Measurements from ENCODE around the gene NKAIN4. TPM values are rescaled to one million over a fixed set of nuclear protein-coding genes. Genes with fewer than 3 reads are reported as not detected.
A peak's percentile ranks its signal among the peaks of the same experiment; 100 is the strongest.

Gene NKAIN4
- polyA plus RNA-seq, 1 donor (not counting 4 experiments of a cell fraction or from before 2014, with no cell fraction given): not detected

DNA sequence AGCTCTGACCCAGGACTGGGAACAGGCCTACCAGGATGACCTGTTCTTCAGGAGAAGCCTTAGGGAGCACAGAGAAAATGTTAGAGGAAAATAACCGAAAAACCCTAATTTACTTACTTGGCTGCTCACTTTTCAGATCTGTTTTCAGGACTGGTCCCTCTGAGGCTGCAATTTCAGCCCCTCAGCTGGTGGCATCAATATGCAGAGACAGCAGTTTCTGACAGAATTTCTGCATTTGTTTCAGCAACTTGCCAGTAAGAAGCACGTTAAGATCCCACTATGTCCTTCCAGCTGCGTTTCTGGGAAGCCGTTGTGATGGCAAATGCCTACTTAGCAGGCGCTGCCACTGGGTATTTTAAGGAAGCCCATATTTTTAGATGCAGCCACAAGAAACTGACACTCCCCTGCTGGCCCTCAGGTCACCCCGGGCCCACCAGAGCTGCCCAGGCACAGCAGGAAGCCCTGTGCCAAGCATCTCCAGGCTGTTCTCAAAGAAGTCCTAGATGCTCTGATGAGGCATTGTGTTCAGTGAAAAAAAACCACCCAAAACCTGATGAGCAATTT, 45.8 kb downstream of the NKAIN4 start:
- H3K4me2 ChIP-seq (ENCODE audit: control insufficient read depth, extremely low read depth, insufficient read depth, low read depth, low read length): no peak overlapping the region
- H4K20me1 ChIP-seq (ENCODE audit: control insufficient read depth, extremely low read depth, insufficient read depth, low read length): peaks cover 62% of the 10 kb centered on the region
- no peaks in the 10 kb centered on the region for H3K9me3 ChIP-seq (ENCODE audit: control insufficient read depth, low read depth, low read length)
- H3K36me3 ChIP-seq (ENCODE audit: control insufficient read depth in 2 of 2, extremely low read depth in 1 of 2, insufficient read depth in 2 of 2, low read length in 2 of 2): peaks cover 39 to 42% of the 10 kb centered on the region in 2 experiments
- peaks cover 86% of the 10 kb centered on the region for H3K79me2 ChIP-seq (ENCODE audit: control insufficient read depth, insufficient read depth, low read length)
- dilution Hi-C loops (cut with MboI; ENCODE audit: extremely low pct_ligation_motif_present, low sequenced_read_pairs): no loop called here
- DNase-seq (ENCODE audit: low read depth, low spot score): no peak
- no peak overlapping the region for H3K9ac ChIP-seq (ENCODE audit: control insufficient read depth, extremely low read depth, insufficient read depth, low read length)
- peaks cover 2% of the 10 kb centered on the region for H3K9me1 ChIP-seq (ENCODE audit: control insufficient read depth, extremely low read depth, insufficient read depth, low read length)
- peaks cover 5% of the 10 kb centered on the region for H3K4me1 ChIP-seq (ENCODE audit: control insufficient read depth, extremely low read depth, insufficient read depth, low read length)
- H3K4me3 ChIP-seq (ENCODE audit: control insufficient read depth in 2 of 3, extremely low read depth in 1 of 3, insufficient read depth in 2 of 3, low read depth in 1 of 3, low read length in 3 of 3): no peak overlapping the region
- TF ChIP-seq, protein P1, sequence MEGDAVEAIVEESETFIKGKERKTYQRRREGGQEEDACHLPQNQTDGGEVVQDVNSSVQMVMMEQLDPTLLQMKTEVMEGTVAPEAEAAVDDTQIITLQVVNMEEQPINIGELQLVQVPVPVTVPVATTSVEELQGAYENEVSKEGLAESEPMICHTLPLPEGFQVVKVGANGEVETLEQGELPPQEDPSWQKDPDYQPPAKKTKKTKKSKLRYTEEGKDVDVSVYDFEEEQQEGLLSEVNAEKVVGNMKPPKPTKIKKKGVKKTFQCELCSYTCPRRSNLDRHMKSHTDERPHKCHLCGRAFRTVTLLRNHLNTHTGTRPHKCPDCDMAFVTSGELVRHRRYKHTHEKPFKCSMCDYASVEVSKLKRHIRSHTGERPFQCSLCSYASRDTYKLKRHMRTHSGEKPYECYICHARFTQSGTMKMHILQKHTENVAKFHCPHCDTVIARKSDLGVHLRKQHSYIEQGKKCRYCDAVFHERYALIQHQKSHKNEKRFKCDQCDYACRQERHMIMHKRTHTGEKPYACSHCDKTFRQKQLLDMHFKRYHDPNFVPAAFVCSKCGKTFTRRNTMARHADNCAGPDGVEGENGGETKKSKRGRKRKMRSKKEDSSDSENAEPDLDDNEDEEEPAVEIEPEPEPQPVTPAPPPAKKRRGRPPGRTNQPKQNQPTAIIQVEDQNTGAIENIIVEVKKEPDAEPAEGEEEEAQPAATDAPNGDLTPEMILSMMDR (optimal IDR thresholded peaks at IDR 0.05 in 1 of 3, IDR thresholded peaks at IDR 0.05 in 1 of 3, conservative IDR thresholded peaks at IDR 0.05 in 1 of 3; ENCODE audit: extremely low read depth in 1 of 3, insufficient read depth in 2 of 3, low read length in 3 of 3): no peak
- TF ChIP-seq EZH2 (IDR thresholded peaks at IDR 0.05; ENCODE audit: low read length): no peak
- H3K27me3 ChIP-seq (ENCODE audit: control insufficient read depth, extremely low read depth, insufficient read depth, low read length): no peaks in the 10 kb centered on the region
- no peak overlapping the region for H3K27ac ChIP-seq (ENCODE audit: control insufficient read depth, insufficient read depth, low read length)
- no peak for FAIRE-seq
- H2AFZ ChIP-seq (ENCODE audit: control insufficient read depth, low read length): no peak overlapping the region

DNA sequence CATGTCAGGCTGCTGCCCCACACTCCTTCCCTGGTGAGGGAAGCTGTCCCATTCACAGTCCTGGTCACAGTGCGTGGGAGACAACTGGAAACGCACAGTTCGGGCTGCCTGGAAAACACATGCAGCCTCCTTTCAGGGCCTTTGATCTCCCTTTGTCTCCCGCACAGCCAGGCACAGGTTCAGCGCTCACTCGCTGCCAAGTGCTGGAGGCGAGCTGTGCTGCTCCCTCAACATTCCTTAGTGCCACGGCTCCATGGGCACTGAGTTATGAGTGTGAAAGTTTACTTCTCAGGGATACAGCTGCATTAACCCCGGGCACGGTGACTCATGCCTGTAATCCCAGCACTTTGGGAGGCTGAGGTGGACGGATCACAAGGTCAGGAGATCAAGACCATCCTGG, 47.4 kb downstream of the NKAIN4 start:
- Histone ChIP-seq H4K20me1 (ENCODE audit: control insufficient read depth, extremely low read depth, insufficient read depth, low read length) (peaks cover 61% of the 10 kb centered on the region), H3K9ac (ENCODE audit: control insufficient read depth, extremely low read depth, insufficient read depth, low read length) (no peak overlapping the region), H3K9me3 (ENCODE audit: control insufficient read depth, low read depth, low read length) (no peaks in the 10 kb centered on the region), H3K79me2 (ENCODE audit: control insufficient read depth, insufficient read depth, low read length) (peaks cover 86% of the 10 kb centered on the region), H3K36me3 (ENCODE audit: control insufficient read depth in 2 of 2, extremely low read depth in 1 of 2, insufficient read depth in 2 of 2, low read length in 2 of 2) (peaks cover 44 to 45% of the 10 kb centered on the region in 2 experiments), H3K4me2 (ENCODE audit: control insufficient read depth, extremely low read depth, insufficient read depth, low read depth, low read length) (no peak overlapping the region), H2AFZ (ENCODE audit: control insufficient read depth, low read length) (no peak overlapping the region), H3K27ac (ENCODE audit: control insufficient read depth, insufficient read depth, low read length) (no peak overlapping the region), H3K27me3 (ENCODE audit: control insufficient read depth, extremely low read depth, insufficient read depth, low read length) (no peaks in the 10 kb centered on the region), H3K9me1 (ENCODE audit: control insufficient read depth, extremely low read depth, insufficient read depth, low read length) (peaks cover 2% of the 10 kb centered on the region), H3K4me3 (ENCODE audit: control insufficient read depth in 2 of 3, extremely low read depth in 1 of 3, insufficient read depth in 2 of 3, low read depth in 1 of 3, low read length in 3 of 3) (no peak overlapping the region), H3K4me1 (ENCODE audit: control insufficient read depth, extremely low read depth, insufficient read depth, low read length) (no peaks in the 10 kb centered on the region)
- FAIRE-seq (peak; percentile 56), DNase-seq (ENCODE audit: low read depth, low spot score) (no peak)
- dilution Hi-C loops (cut with MboI; ENCODE audit: extremely low pct_ligation_motif_present, low sequenced_read_pairs): no loop called here
- TF ChIP-seq, protein P1 (optimal IDR thresholded peaks at IDR 0.05 in 1 of 3, IDR thresholded peaks at IDR 0.05 in 1 of 3, conservative IDR thresholded peaks at IDR 0.05 in 1 of 3; ENCODE audit: extremely low read depth in 1 of 3, insufficient read depth in 2 of 3, low read length in 3 of 3): no peak
- TF ChIP-seq EZH2 (IDR thresholded peaks at IDR 0.05; ENCODE audit: low read length): no peak

All from keratinocyte (primary cell).